LoVo (cell line): ENCODE data around the gene GATC.

Experiments
- DNase-seq: peaks from one replicate; pipeline ENCODE4 v3.0.0-alpha.2; 2016; ENCODE audit warnings: low spot score

GATC gene

GRCh38 chr12:120497524-120498150 is 51.4 kb downstream of the GATC start:
- DNase-seq: no peak

- DNase-seq: no peak
Observed at GRCh38 chr12:120498870-120499515, 52.7 kb downstream of the GATC start.

- DNase-seq: no peak
Observed at GRCh38 chr12:120500581-120500980, 54.3 kb downstream of the GATC start.

- no peak for DNase-seq
Observed at GRCh38 chr12:120504587-120504986, 58.3 kb downstream of the GATC start.

GRCh38 chr12:120508537-120508936 is 62.3 kb downstream of the GATC start:
- no peak for DNase-seq
